ENCODE measurements around the gene SLC12A7.

Gene SLC12A7

GRCh38 chr5:1124205-1125029 is 12.6 kb upstream of the SLC12A7 start:
- DNase-seq = no peak

DNA sequence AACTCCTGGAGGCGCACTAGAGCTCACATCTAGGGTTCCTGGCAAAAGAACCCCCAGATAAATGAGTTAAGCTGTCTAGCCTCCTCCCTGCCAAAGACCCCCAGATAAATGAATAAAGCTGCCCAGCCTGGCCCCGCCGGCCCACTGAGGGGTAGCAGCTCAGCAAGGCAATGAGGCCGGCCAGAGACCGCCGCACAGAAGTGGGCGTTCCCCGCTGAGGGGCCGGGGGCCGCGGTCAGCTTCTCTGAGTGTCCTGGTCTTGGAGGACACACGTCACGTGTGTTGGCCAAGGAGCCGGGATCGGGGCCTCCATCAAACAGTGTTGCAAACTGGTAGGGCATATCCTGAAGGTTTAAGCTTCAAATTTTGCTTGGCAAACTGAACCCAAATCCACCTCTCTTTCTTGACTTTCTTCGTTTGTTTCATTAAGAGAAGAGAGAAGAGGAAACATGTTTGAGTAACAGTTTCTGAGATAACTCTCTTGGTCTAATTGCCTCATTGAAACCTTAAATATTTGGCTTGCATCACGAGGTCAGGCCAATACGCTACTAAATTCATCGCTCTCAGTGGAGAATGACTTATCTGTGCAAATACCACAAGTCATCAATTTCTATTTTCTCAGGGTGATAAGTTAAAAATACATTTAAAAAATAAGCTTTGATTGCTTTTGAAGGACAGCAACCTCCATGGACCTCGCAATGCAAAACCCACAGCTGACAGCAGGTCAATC is 11.7 kb upstream of the SLC12A7 start:
- no peak for DNase-seq

- no peak for DNase-seq
These were observed 10.8 kb upstream of the SLC12A7 start for GRCh38 chr5:1122511-1123294.

DNA sequence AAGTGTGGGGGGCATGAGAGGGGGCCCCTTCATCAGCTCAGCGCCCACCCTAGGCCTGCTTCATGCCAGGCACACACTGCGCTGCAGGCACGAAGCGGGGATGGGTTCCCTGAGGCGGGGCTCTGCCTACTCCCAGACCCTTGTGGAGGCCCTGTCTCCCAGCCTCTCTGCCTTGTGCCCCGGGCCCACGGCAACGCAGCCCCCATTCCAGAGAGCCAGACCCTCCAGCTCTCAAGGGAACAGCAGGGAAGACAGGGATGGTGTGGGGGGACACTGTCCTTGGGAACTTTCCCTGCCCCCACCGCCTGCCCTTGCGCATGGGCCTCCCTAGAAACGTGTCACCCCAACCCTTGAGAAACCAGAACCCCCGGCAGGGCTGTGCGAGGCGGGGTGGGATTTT is 10.0 kb upstream of the SLC12A7 start:
- DNase-seq = no peak

DNA sequence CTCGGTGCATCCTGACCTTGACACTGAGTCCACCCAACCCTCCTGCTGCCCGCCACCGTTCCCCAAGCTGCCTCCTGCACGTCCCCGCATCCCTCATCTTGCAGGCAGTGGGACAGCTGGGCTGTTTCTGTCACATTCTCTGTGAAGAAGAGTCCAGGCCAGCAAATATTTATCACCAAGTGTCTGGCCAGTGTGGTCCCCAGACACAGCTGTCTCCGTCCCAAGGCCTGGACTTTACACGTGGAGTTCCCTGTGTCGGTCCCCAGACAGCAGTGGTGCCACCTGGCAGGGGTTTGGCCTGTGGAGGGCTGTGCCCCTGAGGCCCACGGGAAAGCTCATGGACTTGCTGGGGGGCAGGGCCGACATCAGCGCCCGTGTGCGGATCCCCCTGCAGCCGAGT is 9.2 kb upstream of the SLC12A7 start:
- DNase-seq = no peak

- DNase-seq = no peak
These were observed 8.6 kb upstream of the SLC12A7 start for GRCh38 chr5:1120236-1120999.

- DNase-seq = no peak
These were observed 7.5 kb upstream of the SLC12A7 start for GRCh38 chr5:1119312-1119831.

- peak; percentile 66 to 79 for DNase-seq
These were observed 6.9 kb upstream of the SLC12A7 start for GRCh38 chr5:1118738-1119137.

GRCh38 chr5:1118231-1118698 is 6.4 kb upstream of the SLC12A7 start:
- peak; percentile 62 to 79 for DNase-seq

DNA sequence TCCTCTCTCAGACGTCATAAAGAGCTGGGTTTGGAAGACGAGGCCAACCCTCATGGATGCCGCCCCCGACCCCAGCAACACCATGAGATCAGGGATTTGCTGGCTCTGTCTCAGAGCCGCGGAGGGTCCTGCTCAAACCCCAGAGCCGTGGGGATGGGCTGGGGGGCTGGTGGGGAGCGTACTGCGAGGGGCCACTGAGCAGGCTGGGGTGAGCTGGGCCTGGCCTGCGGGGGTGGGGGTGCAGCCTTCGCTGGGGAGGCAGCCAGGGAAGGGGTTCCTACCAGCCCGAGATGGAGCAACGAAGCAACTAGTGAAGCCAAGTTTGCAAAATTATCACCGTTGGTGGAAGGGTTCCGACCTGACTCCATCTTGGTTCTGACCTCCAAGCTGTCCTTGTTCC is 5.1 kb upstream of the SLC12A7 start:
- DNase-seq = no peak

DNA sequence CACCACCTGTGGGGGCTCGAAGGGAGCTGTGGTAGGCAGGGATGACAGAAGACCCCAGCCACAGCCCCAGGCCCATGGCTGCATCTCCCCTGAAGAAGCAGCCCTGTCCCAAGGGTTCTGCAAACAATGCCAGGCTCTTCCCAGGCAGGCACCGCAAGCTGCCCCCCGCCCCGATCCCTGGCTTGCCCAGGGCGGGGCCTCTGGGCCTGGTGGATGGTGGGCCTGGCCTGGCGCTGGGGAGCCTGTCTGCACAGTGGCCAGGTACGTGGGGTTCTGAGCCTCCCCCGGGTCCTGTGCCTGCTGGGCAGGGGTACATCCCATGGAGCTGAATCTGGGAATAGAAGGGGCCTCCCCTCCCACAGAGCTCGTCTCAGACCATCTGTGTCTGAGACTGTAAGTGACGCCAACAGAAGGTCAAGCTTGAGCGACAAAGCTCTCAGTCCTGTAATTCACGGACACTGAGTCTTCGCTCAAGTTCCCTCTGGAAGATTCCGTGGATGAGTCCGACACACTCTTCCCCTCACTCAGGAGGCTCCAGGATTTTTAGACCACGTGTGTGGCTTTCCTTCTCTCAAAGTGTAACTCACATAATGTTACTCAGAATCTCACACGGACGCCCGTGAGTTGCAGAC is 4.4 kb upstream of the SLC12A7 start:
- DNase-seq = no peak

- DNase-seq = no peak
These were observed 3.4 kb upstream of the SLC12A7 start for GRCh38 chr5:1115123-1115815.

DNA sequence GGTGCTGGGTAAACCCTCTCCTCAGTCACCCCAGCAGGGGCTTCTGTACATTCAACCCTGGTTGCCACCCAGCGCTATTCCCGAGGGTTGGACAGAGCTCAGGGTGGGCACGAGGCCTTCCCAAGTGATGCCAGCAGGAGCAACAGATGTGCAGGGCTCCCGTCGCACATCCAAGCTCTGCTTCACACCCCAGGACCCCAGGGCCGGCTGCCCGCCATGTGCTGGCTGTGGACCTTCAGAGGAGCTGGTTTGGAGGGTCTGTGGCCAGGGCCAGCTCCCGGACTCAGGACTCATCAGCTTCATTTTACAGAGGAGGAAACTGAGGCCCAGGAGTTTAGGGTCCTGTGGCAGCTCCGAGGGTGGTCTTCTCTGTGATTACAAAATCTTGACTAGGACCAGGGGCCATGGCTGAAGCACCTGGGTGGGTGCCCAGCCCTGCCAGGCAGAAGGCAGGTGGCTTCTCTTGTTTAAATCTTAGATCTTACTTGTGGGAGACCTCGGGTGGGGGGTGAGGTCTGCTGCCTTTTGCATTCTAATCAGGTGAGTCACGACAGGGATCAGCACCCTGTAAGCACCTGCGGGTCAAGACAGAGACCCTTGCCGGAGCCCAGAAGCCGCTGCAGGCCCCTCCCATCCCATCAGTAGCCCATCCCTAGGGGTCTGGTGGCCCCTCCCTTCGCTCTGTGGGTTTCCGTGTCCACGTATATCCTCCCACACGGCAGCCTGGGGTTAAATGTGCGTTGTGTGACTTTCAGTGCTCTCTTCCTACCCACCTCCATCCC is 2.1 kb upstream of the SLC12A7 start:
- no peak for DNase-seq

DNA sequence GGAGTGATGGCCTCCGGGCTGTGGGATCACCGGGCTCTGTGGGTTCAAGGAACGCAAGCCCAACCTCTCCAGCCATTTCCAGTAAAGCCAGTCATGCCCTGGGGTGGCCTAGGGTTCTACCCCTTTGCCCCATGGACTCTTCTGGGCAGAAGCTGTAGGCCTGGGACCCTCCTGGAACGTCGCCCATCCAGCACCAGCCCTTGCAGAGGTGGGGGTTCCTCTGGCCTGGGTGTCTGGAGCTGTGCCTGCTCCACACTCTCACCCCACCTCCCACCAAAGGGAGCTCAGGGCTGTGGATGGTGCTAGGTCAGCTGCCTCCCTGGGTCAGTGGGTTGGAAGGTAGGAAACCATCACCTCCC is 1.4 kb upstream of the SLC12A7 start:
- no peak for DNase-seq

DNA sequence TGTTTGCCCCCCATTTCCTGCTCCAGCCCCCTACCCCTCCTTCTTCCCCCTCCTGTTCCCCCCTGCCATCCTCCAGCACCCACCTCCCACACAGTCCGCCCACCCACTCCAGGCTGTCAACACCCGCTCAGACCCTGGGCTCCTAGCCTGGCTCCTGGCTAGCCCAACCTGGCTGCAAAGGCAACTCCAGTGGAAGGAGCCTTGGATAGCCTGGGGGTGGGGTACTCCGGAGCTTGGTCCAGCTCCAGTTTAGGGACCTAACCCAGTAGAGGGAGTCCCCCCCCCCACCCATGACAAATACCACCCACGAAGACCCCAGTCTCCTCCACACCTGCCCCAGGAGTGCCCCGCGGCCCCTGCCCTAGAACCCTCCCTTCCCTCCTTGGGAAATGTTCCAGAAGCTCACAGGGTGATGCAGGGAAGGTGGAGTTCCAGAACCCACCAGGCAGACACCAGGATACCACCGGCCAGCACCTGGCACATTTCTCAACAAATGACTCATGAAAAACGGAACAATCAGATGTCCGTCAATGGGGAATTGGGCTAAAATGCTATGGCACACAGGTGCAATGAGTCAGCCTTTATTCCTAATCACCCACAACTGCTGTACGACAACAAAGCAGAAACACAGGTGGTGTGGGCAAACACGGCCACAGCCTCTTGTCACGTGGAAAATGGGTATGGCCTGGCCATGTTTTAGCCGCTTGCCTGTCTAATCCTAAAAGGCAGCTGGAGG is 901 bp upstream of the SLC12A7 start:
- peak; percentile 89 to 90 for DNase-seq

DNA sequence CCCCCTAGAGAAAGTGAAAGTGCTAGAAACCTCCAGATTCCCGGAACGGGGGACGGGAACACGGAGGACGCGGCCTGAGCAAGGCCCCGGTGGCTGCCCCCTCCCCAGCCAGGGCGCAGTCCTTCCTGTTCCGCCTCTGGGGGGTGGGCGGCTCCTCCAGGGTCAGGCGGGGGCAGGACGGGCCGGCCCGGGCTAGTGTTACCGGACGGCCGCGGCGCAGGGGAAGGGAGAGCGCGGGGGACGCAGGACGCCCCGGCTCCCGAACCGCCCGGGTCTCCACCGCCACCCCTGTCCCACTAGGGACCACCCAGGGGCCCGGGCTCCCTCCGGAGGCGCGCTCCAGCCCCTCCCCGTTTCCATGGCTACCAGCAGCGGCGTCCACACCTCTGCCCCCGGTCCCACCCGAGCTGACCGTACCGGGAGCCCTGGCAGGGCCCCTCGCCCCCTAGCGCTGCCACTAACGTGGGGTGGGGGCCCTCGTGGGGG is 579 bp downstream of the SLC12A7 start:
- DNase-seq = no peak

DNA sequence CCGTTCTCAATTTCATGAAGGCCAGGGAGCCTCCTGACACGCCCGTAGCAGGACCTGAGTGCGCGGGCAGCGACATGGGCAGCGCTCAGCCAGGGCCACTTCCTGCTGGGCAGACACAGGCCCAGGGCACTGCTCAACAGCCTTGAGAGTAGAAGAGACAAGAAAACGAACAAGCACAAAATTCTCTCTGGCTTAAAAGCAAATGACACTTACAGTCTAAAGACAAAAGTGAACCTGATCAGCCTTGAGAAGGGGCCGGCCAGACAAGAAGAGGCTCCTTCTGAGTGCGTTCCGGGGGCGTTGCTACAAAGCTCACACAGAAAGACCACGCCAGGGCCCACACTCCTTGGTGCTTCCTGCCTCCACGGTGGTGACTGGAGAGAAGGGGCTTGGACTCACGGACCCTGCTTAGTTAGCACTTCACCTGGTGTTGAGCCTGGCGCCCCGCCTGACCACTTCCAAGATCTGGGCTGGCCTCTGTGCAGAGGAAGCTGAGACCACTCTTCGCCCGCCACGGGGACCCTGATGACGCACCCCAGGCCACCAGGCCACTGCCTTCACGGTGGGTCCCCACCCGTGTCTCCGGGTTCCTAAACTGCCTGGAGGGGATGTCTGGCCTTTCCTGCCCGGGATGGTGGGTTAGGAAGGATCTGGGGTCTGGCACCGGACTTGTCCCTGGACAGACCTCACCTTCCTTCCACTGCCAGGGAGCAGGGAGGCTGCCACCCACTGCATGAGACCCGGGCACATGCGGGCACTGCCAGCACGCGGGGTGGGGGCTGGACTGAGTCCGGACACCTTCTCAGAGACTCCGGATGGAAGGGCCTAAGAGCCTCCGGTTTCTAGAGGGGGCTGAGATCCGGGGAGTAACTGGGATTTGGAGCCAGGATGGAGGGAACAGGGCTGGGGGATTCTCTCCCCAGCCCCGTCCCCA is 1.3 kb downstream of the SLC12A7 start:
- DNase-seq = no peak

- no peak for DNase-seq
These were observed 2.1 kb downstream of the SLC12A7 start for GRCh38 chr5:1109542-1110306.
